WI38 (cell line): ENCODE results near the gene AMPH.
"Not testable (repeated sequence)": the region's sequence is repeated elsewhere in the genome, so short reads cannot be mapped to it uniquely, and the experiment has no call there.

Experiments
- H3K4me3 ChIP-seq: 2 replicates; pipeline ENCODE4 v1.5.1; 2011; ENCODE audit warnings: low read depth, mild to moderate bottlenecking, control low read depth, low read length
- CTCF ChIP-seq: IDR thresholded peaks from 2 replicates; pipeline ENCODE4 v1.5.1; 2012; ENCODE audit warnings: low read depth, mild to moderate bottlenecking, control low read depth, low read length

AMPH gene

GRCh38 chr7:38368191-38368605 lies 263.0 kb downstream of the AMPH start:
- H3K4me3 ChIP-seq: no peak overlapping the region
- TF ChIP-seq CTCF: peak; percentile 65

GRCh38 chr7:38367301-38367890 lies 263.8 kb downstream of the AMPH start:
- no peak overlapping the region for H3K4me3 ChIP-seq
- TF ChIP-seq CTCF: no peak

- H3K4me3 ChIP-seq: not testable (repeated sequence)
- TF ChIP-seq CTCF: peak; percentile 29; the same call in 1 of the 2 replicates
These were observed 267.8 kb downstream of the AMPH start for GRCh38 chr7:38363379-38363778.

GRCh38 chr7:38362611-38363237 lies 268.4 kb downstream of the AMPH start:
- H3K4me3 ChIP-seq: not testable (repeated sequence)

- no peak for TF ChIP-seq CTCF
- H3K4me3 ChIP-seq: no peak overlapping the region
These were observed 270.4 kb downstream of the AMPH start for GRCh38 chr7:38360776-38361175.

GRCh38 chr7:38359071-38359601 lies 272.0 kb downstream of the AMPH start:
- not testable (repeated sequence) for H3K4me3 ChIP-seq

GRCh38 chr7:38358273-38358831 lies 272.8 kb downstream of the AMPH start:
- not testable (repeated sequence) for H3K4me3 ChIP-seq

GRCh38 chr7:38354271-38354851 lies 276.8 kb downstream of the AMPH start:
- H3K4me3 ChIP-seq: not testable (repeated sequence)
- TF ChIP-seq CTCF: peak; percentile 47

GRCh38 chr7:38353431-38353881 lies 277.7 kb downstream of the AMPH start:
- H3K4me3 ChIP-seq: not testable (repeated sequence)
